Measurements from ENCODE around the gene LAMA2. TPM values are rescaled to one million over a fixed set of nuclear protein-coding genes. Genes with fewer than 3 reads are reported as not detected.

The LAMA2 gene
- total RNA-seq, 1 donor, result 40.2 TPM

- DNase-seq (ENCODE audit: low read depth), result peak; percentile 72
- peak overlapping the region; percentile 17 for H3K4me3 ChIP-seq (ENCODE audit: low read depth, low read length)
- TF ChIP-seq, protein P1, sequence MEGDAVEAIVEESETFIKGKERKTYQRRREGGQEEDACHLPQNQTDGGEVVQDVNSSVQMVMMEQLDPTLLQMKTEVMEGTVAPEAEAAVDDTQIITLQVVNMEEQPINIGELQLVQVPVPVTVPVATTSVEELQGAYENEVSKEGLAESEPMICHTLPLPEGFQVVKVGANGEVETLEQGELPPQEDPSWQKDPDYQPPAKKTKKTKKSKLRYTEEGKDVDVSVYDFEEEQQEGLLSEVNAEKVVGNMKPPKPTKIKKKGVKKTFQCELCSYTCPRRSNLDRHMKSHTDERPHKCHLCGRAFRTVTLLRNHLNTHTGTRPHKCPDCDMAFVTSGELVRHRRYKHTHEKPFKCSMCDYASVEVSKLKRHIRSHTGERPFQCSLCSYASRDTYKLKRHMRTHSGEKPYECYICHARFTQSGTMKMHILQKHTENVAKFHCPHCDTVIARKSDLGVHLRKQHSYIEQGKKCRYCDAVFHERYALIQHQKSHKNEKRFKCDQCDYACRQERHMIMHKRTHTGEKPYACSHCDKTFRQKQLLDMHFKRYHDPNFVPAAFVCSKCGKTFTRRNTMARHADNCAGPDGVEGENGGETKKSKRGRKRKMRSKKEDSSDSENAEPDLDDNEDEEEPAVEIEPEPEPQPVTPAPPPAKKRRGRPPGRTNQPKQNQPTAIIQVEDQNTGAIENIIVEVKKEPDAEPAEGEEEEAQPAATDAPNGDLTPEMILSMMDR (IDR thresholded peaks at IDR 0.05; ENCODE audit: insufficient read depth, low read depth, low read length), result peak; percentile 58
These were observed 616.3 kb downstream of the LAMA2 start for GRCh38 chr6:129498950-129499842.

- no peak overlapping the region for H3K4me3 ChIP-seq (ENCODE audit: low read depth, low read length)
- DNase-seq (ENCODE audit: low read depth), result peak; percentile 54
- TF ChIP-seq, protein P1 (IDR thresholded peaks at IDR 0.05; ENCODE audit: insufficient read depth, low read depth, low read length), result no peak
These were observed 616.9 kb downstream of the LAMA2 start for GRCh38 chr6:129499843-129500219.

GRCh38 chr6:129500958-129501739, 618.2 kb downstream of the LAMA2 start:
- peak overlapping the region; percentile 6 for H3K4me3 ChIP-seq (ENCODE audit: low read depth, low read length)
- DNase-seq (ENCODE audit: low read depth), result peak; percentile 99
- TF ChIP-seq, protein P1 (IDR thresholded peaks at IDR 0.05; ENCODE audit: insufficient read depth, low read depth, low read length), result peak; percentile 42

GRCh38 chr6:129501740-129502660, 619.1 kb downstream of the LAMA2 start:
- TF ChIP-seq, protein P1 (IDR thresholded peaks at IDR 0.05; ENCODE audit: insufficient read depth, low read depth, low read length), result no peak
- no peak for DNase-seq (ENCODE audit: low read depth)

DNA sequence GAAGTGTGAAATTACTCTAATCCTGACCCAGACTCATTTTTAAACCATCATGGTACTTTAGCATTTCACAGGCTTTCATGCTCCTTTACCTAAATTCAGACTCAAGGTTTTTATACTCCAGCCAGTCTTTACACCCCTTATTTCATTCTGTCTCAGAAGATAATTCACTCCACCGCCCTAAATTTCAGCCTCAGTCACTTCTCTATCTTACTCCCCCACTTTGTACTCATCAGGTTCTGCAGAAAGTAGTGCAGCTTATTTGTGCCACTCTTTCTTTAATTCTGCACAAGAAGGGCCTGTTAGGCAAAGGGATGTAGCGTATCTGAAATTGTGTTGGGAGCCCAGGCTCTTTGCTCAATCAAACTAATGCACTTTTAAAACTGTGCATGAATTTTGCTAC, 621.5 kb downstream of the LAMA2 start:
- no peak for DNase-seq (ENCODE audit: low read depth)
- TF ChIP-seq, protein P1 (IDR thresholded peaks at IDR 0.05; ENCODE audit: insufficient read depth, low read depth, low read length), result no peak
- H3K4me3 ChIP-seq (ENCODE audit: low read depth, low read length), result no peak overlapping the region

More at GRCh38 chr6:129501740-129502660, 619.1 kb downstream of the LAMA2 start:
- H3K4me3 ChIP-seq (ENCODE audit: low read depth, low read length), result no peak overlapping the region
